ENCODE data around the gene PLXNA2.

GRCh38 chr1:208291129-208291528 lies 46.9 kb upstream of the PLXNA2 start:
- TF ChIP-seq POLR2AphosphoS5 (IDR thresholded peaks at IDR 0.05; ENCODE audit: low read depth, low read length), result no peak
- TF ChIP-seq POLR2A (IDR thresholded peaks at IDR 0.05; ENCODE audit: low read depth, low read length), result no peak
- TF ChIP-seq SPI1 (IDR thresholded peaks at IDR 0.05; ENCODE audit: low read depth, low read length), result no peak
- TF ChIP-seq TAF1 (IDR thresholded peaks at IDR 0.05; ENCODE audit: low read depth, low read length), result no peak

Measured in GM12891 (cell line).